Stimulated activated memory B cell treated with anti-CD40 and anti-IgM and Interleukin-4, amounts not matched to agents 10 μg/mL and 1 μg/mL and 100 μg/mL, for 72 hours (primary cell): ENCODE measurements around the gene KCNG2.
A peak's percentile ranks its signal among the peaks of the same experiment; 100 is the strongest.

ENCODE experiments used
- ATAC-seq: fragments of 150-1000 bp; cut with Tn5 transposase; 2 replicates; pipeline ENCODE4 v1.10.0; 2021
- H3K27ac Mint-ChIP-seq: one replicate; pipeline ENCODE4 v1.8.0; 2022; ENCODE audit warnings: mild to moderate bottlenecking, mixed read lengths
- H3K27me3 Mint-ChIP-seq: one replicate; pipeline ENCODE4 v1.8.0; 2022; ENCODE audit warnings: mixed read lengths
- H3K36me3 Mint-ChIP-seq: one replicate; pipeline ENCODE4 v1.8.0; 2022; ENCODE audit warnings: mixed read lengths
- H3K4me1 Mint-ChIP-seq: one replicate; pipeline ENCODE4 v1.8.0; 2022; ENCODE audit warnings: mixed read lengths
- H3K4me3 Mint-ChIP-seq: one replicate; pipeline ENCODE4 v1.8.0; 2022; ENCODE audit warnings: mild to moderate bottlenecking, moderate library complexity, mixed read lengths
- H3K9me3 Mint-ChIP-seq: one replicate; pipeline ENCODE4 v1.8.0; 2022; ENCODE audit warnings: mixed read lengths

Gene KCNG2

GRCh38 chr18:79945118-79946042 lies 147.6 kb downstream of the KCNG2 start:
- peak overlapping the region; percentile 21 for H3K4me3 Mint-ChIP-seq
- ATAC-seq: no peak
- no peaks in the 10 kb centered on the region for H3K27me3 Mint-ChIP-seq
- H3K27ac Mint-ChIP-seq: peak overlapping the region; percentile 90
- H3K36me3 Mint-ChIP-seq: peaks cover 40% of the 10 kb centered on the region
- no peaks in the 10 kb centered on the region for H3K9me3 Mint-ChIP-seq
- peaks cover 55% of the 10 kb centered on the region for H3K4me1 Mint-ChIP-seq

GRCh38 chr18:79947054-79947755 lies 149.5 kb downstream of the KCNG2 start:
- H3K9me3 Mint-ChIP-seq: no peaks in the 10 kb centered on the region
- H3K27ac Mint-ChIP-seq: no peak overlapping the region
- H3K27me3 Mint-ChIP-seq: no peaks in the 10 kb centered on the region
- H3K4me3 Mint-ChIP-seq: no peak overlapping the region
- ATAC-seq: no peak
- H3K4me1 Mint-ChIP-seq: peaks cover 61% of the 10 kb centered on the region
- peaks cover 22% of the 10 kb centered on the region for H3K36me3 Mint-ChIP-seq

GRCh38 chr18:79947881-79948610 lies 150.3 kb downstream of the KCNG2 start:
- H3K36me3 Mint-ChIP-seq: peaks cover 13% of the 10 kb centered on the region
- no peaks in the 10 kb centered on the region for H3K9me3 Mint-ChIP-seq
- no peaks in the 10 kb centered on the region for H3K27me3 Mint-ChIP-seq
- no peak overlapping the region for H3K27ac Mint-ChIP-seq
- H3K4me3 Mint-ChIP-seq: no peak overlapping the region
- H3K4me1 Mint-ChIP-seq: peaks cover 64% of the 10 kb centered on the region
- ATAC-seq: no peak

- Mint-ChIP-seq H3K27me3 (no peaks in the 10 kb centered on the region), H3K9me3 (no peaks in the 10 kb centered on the region), H3K4me3 (peak overlapping the region; percentile 9), H3K36me3 (peaks cover 11% of the 10 kb centered on the region), H3K27ac (peak overlapping the region; percentile 75), H3K4me1 (peaks cover 64% of the 10 kb centered on the region)
- ATAC-seq: no peak
These were observed 151.1 kb downstream of the KCNG2 start for GRCh38 chr18:79948719-79949411.
